ENCODE data around the gene SMIM23. TPM values are rescaled to one million over a fixed set of nuclear protein-coding genes. Genes with fewer than 3 reads are reported as not detected.

SMIM23 gene
- total and polyA plus RNA-seq, 2 donors (not counting 1 experiment from before 2014, with no cell fraction given), result not detected

DNA sequence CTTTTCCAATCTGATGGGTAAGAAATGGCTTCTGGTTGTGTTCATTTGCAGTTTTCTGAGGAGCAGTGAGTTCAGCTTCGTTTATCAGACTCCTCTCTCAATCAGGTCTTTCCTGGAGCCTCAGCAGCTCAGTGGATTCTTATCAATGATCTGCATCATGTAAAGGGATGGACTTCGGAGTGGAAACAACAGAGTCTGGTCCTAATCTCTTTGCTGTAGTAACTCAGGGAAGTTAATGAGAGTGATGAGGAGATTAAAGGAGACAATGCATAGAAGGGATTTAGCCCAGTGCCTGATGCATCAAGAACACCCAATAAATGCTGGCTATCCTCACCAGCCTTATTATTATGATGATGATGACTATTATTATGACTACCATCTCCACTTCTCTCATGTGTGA lies 47.2 kb downstream of the SMIM23 start:
- H3K79me2 ChIP-seq (ENCODE audit: control insufficient read depth, insufficient read depth, low read length), result no peaks in the 10 kb centered on the region
- H3K4me1 ChIP-seq (ENCODE audit: control insufficient read depth, extremely low read depth, insufficient read depth, low read length), result no peaks in the 10 kb centered on the region
- TF ChIP-seq CTCF (conservative IDR thresholded peaks at IDR 0.05 in 1 of 2, IDR thresholded peaks at IDR 0.05 in 1 of 2; ENCODE audit: low read depth in 1 of 2, low read length in 2 of 2) (no peak), EZH2 (IDR thresholded peaks at IDR 0.05; ENCODE audit: low read length, missing control alignments) (no peak)
- no peaks in the 10 kb centered on the region for H4K20me1 ChIP-seq (ENCODE audit: control insufficient read depth, extremely low read depth, insufficient read depth, low read length)
- no peak overlapping the region for H3K27ac ChIP-seq (ENCODE audit: insufficient read depth, low read length)
- no peaks in the 10 kb centered on the region for H3K36me3 ChIP-seq (ENCODE audit: control insufficient read depth, insufficient read depth, low read length)
- no peaks in the 10 kb centered on the region for H3K27me3 ChIP-seq (ENCODE audit: control insufficient read depth, insufficient read depth, low read length)
- DNase-seq (ENCODE audit: low read depth in 2 of 2), result no peak
- no peak overlapping the region for H3K4me2 ChIP-seq (ENCODE audit: extremely low read depth, insufficient read depth, low read length)
- H3K9ac ChIP-seq (ENCODE audit: insufficient read depth, low read length), result no peak overlapping the region
- no peak overlapping the region for H3K4me3 ChIP-seq (replicated peaks in 1 of 4; ENCODE audit: control extremely low read depth in 1 of 4, insufficient read depth in 1 of 4, low read depth in 3 of 4, low read length in 4 of 4)
- H2AFZ ChIP-seq (ENCODE audit: low read length), result no peak overlapping the region
- no peaks in the 10 kb centered on the region for H3K9me3 ChIP-seq (ENCODE audit: control insufficient read depth, insufficient read depth, low read depth, low read length)

DNA sequence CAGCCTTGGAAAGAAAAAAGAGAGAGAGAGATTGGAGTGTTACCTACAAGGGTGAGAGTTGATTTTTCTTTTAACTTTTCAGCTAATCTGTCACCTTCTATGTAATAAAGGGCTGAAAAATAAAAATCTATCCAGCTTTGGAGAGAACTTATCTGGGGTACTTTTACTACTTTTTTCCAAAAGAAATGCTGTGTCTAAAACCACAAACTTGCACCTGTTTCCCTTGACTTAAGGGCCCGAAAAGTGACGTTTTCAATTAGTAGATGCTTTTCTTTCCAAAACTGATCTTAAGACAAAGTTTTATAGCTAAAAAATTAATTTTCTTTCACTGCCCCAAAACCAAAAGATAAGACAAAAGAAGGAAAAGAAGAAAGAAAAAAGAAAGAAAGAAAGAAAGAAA lies 48.8 kb downstream of the SMIM23 start:
- TF ChIP-seq CTCF (conservative IDR thresholded peaks at IDR 0.05 in 1 of 2, IDR thresholded peaks at IDR 0.05 in 1 of 2; ENCODE audit: low read depth in 1 of 2, low read length in 2 of 2) (no peak), EZH2 (IDR thresholded peaks at IDR 0.05; ENCODE audit: low read length, missing control alignments) (no peak)
- DNase-seq (ENCODE audit: low read depth in 2 of 2), result no peak
- Histone ChIP-seq H2AFZ (ENCODE audit: low read length) (no peak overlapping the region), H3K4me3 (replicated peaks in 1 of 4; ENCODE audit: control extremely low read depth in 1 of 4, insufficient read depth in 1 of 4, low read depth in 3 of 4, low read length in 4 of 4) (no peak overlapping the region), H3K4me1 (ENCODE audit: control insufficient read depth, extremely low read depth, insufficient read depth, low read length) (no peaks in the 10 kb centered on the region), H3K79me2 (ENCODE audit: control insufficient read depth, insufficient read depth, low read length) (no peaks in the 10 kb centered on the region), H3K27ac (ENCODE audit: insufficient read depth, low read length) (no peak overlapping the region), H4K20me1 (ENCODE audit: control insufficient read depth, extremely low read depth, insufficient read depth, low read length) (no peaks in the 10 kb centered on the region), H3K36me3 (ENCODE audit: control insufficient read depth, insufficient read depth, low read length) (no peaks in the 10 kb centered on the region), H3K27me3 (ENCODE audit: control insufficient read depth, insufficient read depth, low read length) (no peaks in the 10 kb centered on the region), H3K4me2 (ENCODE audit: extremely low read depth, insufficient read depth, low read length) (no peak overlapping the region), H3K9ac (ENCODE audit: insufficient read depth, low read length) (no peak overlapping the region), H3K9me3 (ENCODE audit: control insufficient read depth, insufficient read depth, low read depth, low read length) (no peaks in the 10 kb centered on the region)

DNA sequence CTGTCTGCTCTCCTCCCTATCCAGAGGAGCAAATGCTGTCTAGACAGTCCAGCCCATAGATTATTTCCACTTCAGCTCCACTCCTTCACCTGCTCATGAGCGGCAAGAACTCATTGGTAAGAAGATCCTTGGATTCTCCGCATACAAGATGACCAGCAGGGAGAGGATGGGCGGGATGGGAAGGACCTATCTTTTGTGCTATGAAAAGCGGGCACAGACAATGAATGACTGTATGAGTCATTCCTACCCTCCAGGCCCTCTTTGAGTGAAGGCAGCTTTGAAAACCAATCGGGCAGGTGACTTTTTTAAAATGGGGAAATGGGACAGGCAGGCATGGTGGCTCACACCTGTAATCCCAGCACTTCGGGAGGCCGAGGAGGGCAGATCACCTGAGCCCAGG lies 49.4 kb downstream of the SMIM23 start:
- Histone ChIP-seq H3K4me2 (ENCODE audit: extremely low read depth, insufficient read depth, low read length) (no peak overlapping the region), H3K9ac (ENCODE audit: insufficient read depth, low read length) (no peak overlapping the region), H4K20me1 (ENCODE audit: control insufficient read depth, extremely low read depth, insufficient read depth, low read length) (no peaks in the 10 kb centered on the region), H3K4me3 (replicated peaks in 1 of 4; ENCODE audit: control extremely low read depth in 1 of 4, insufficient read depth in 1 of 4, low read depth in 3 of 4, low read length in 4 of 4) (no peak overlapping the region), H3K4me1 (ENCODE audit: control insufficient read depth, extremely low read depth, insufficient read depth, low read length) (no peaks in the 10 kb centered on the region), H3K36me3 (ENCODE audit: control insufficient read depth, insufficient read depth, low read length) (no peaks in the 10 kb centered on the region), H3K27me3 (ENCODE audit: control insufficient read depth, insufficient read depth, low read length) (no peaks in the 10 kb centered on the region), H3K9me3 (ENCODE audit: control insufficient read depth, insufficient read depth, low read depth, low read length) (no peaks in the 10 kb centered on the region), H3K79me2 (ENCODE audit: control insufficient read depth, insufficient read depth, low read length) (no peaks in the 10 kb centered on the region), H3K27ac (ENCODE audit: insufficient read depth, low read length) (no peak overlapping the region), H2AFZ (ENCODE audit: low read length) (no peak overlapping the region)
- no peak for DNase-seq (ENCODE audit: low read depth in 2 of 2)
- TF ChIP-seq CTCF (conservative IDR thresholded peaks at IDR 0.05 in 1 of 2, IDR thresholded peaks at IDR 0.05 in 1 of 2; ENCODE audit: low read depth in 1 of 2, low read length in 2 of 2), result no peak
- no peak for TF ChIP-seq EZH2 (IDR thresholded peaks at IDR 0.05; ENCODE audit: low read length, missing control alignments)

Measured in fibroblast of lung (primary cell).